ENCODE measurements around the gene ABHD17A. TPM values are rescaled to one million over a fixed set of nuclear protein-coding genes. Genes with fewer than 3 reads are reported as not detected.

Gene ABHD17A
- total and polyA plus RNA-seq, 7 donors: 60.7 to 97.1 (median 86.6) TPM

- Histone ChIP-seq H3K9me3 (no peaks in the 10 kb centered on the region), H3K27ac (no peak overlapping the region), H3K27me3 (no peaks in the 10 kb centered on the region), H3K4me1 (peaks cover 0 to 15% (median 6%) of the 10 kb centered on the region in 4 donors), H3K4me3 (no peak overlapping the region), H3K36me3 (peaks cover 11 to 37% (median 20%) of the 10 kb centered on the region in 4 donors)
- TF ChIP-seq EP300 (IDR thresholded peaks at IDR 0.05): no peak
- no peak for TF ChIP-seq CTCF (IDR thresholded peaks at IDR 0.05)
- TF ChIP-seq POLR2AphosphoS5 (IDR thresholded peaks at IDR 0.05): no peak
- no peak for TF ChIP-seq POLR2A (IDR thresholded peaks at IDR 0.05)
- intact Hi-C loops (cut with DNase I): no loop called here
- no peak for DNase-seq
- 96 to 98% methylated on average over 77 of the region's 77 CpGs for WGBS, 2 donors
These were observed 27.6 kb upstream of the ABHD17A start for GRCh38 chr19:1912760-1913505.

DNA sequence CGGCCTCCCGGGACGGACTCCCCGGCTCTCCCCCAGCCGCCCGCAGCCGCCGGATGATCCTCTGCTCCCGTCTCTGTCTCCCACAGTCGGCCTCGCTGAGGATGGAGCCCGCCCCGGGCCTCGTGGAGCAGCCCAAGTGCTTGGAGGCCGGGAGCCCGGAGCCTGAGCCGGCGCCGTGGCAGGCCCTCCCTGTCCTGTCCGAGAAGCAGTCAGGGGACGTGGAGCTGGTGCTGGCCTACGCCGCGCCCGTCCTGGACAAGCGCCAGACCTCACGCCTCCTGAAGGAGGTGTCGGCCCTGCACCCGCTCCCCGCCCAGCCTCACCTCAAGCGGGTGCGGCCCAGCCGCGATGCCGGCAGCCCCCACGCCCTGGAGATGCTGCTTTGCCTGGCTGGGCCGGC is 26.7 kb upstream of the ABHD17A start:
- TF ChIP-seq POLR2AphosphoS5 (IDR thresholded peaks at IDR 0.05) (no peak), CTCF (IDR thresholded peaks at IDR 0.05) (no peak), POLR2A (IDR thresholded peaks at IDR 0.05) (no peak)
- Histone ChIP-seq H3K9me3 (no peaks in the 10 kb centered on the region), H3K27ac (no peak overlapping the region), H3K36me3 (peaks cover 8 to 33% (median 18%) of the 10 kb centered on the region in 4 donors), H3K27me3 (no peaks in the 10 kb centered on the region), H3K4me1 (peaks cover 0 to 15% (median 11%) of the 10 kb centered on the region in 4 donors), H3K4me3 (no peak overlapping the region)
- intact Hi-C loops (cut with DNase I): no loop called here
- 29 to 84% methylated on average over 37 of the region's 37 CpGs for WGBS, 2 donors
- no peak for DNase-seq

DNA sequence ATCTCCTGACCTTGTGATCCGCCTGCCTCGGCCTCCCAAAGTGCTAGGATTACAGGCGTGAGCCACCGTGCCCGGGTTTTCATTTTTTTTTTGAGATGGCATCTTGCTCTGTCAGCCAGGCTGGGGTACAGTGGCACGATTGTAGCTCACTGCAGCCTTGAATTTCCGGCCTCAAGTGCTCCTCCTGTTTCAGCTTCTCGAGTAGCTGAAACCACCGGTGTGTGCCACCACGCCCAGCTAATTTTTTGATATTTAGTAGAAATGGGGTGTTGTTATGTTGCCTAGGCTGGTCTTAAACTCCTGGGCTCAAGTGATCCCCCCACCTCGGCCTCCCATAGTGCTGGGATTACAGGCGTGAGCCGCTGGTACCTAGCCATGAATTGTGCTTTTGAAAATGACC is 25.8 kb upstream of the ABHD17A start:
- no peak overlapping the region for H3K27ac ChIP-seq
- no peak for DNase-seq
- no peaks in the 10 kb centered on the region for H3K27me3 ChIP-seq
- peaks cover 0 to 19% (median 15%) of the 10 kb centered on the region in 4 donors for H3K4me1 ChIP-seq
- H3K9me3 ChIP-seq: no peaks in the 10 kb centered on the region
- intact Hi-C loops (cut with DNase I): no loop called here
- H3K36me3 ChIP-seq: peaks cover 8 to 33% (median 18%) of the 10 kb centered on the region in 4 donors
- TF ChIP-seq POLR2A (IDR thresholded peaks at IDR 0.05): no peak
- no peak for TF ChIP-seq CTCF (IDR thresholded peaks at IDR 0.05)
- no peak for TF ChIP-seq EP300 (IDR thresholded peaks at IDR 0.05)
- no peak for TF ChIP-seq POLR2AphosphoS5 (IDR thresholded peaks at IDR 0.05)
- 85 to 93% methylated on average over 13 of the region's 13 CpGs for WGBS, 2 donors
- no peak overlapping the region for H3K4me3 ChIP-seq

DNA sequence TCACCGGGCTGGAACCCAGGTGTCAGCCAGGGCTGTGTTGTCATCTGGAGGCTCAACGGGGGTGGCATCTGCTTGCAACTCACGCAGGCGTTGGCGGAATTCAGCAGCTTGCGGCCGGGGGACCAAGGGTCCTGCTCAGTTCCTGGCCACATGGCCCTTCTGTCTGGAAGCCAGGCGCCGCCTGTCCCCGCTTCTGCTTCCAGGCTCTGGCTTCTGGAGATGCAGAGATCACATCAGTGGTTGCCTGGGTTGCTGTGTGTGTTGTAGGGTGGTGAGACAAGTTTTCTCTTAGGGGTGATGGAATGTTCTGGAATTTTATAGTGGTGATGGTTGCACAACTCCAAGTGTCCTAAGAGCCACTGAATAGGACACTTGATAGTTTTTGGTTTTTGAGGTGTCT is 24.9 kb upstream of the ABHD17A start:
- Histone ChIP-seq H3K4me3 (no peak overlapping the region), H3K4me1 (peaks cover 0 to 24% (median 20%) of the 10 kb centered on the region in 4 donors), H3K27ac (no peak overlapping the region), H3K9me3 (no peaks in the 10 kb centered on the region), H3K36me3 (peaks cover 8 to 30% (median 18%) of the 10 kb centered on the region in 4 donors), H3K27me3 (no peaks in the 10 kb centered on the region)
- intact Hi-C loops (cut with DNase I): no loop called here
- DNase-seq: no peak
- TF ChIP-seq EP300 (IDR thresholded peaks at IDR 0.05): no peak
- TF ChIP-seq CTCF (IDR thresholded peaks at IDR 0.05): no peak
- no peak for TF ChIP-seq POLR2A (IDR thresholded peaks at IDR 0.05)
- no peak for TF ChIP-seq POLR2AphosphoS5 (IDR thresholded peaks at IDR 0.05)
- 93 to 96% methylated on average over 10 of the region's 10 CpGs for WGBS, 2 donors

DNA sequence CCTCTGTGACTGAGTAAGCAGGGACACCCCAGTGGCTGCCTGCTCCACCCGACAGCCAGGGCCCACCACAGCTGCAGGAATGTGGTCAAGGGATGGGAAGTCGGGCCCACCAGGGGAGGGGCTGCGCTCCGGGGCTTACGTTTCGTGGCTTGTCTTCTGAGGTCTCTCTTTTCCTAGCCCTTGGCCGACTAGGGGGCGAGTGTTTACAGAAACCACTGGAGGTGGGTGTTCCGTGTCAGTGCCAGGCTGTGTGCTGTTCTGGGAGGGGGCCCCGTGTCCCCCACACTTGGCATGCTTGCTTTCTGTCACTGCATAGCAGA is 24.4 kb upstream of the ABHD17A start:
- intact Hi-C loops (cut with DNase I): no loop called here
- DNase-seq: no peak
- Histone ChIP-seq H3K9me3 (no peaks in the 10 kb centered on the region), H3K27ac (no peak overlapping the region), H3K4me1 (peaks cover 0 to 27% (median 21%) of the 10 kb centered on the region in 4 donors), H3K4me3 (no peak overlapping the region), H3K27me3 (no peaks in the 10 kb centered on the region), H3K36me3 (peaks cover 8 to 27% (median 18%) of the 10 kb centered on the region in 4 donors)
- TF ChIP-seq POLR2A (IDR thresholded peaks at IDR 0.05) (no peak), POLR2AphosphoS5 (IDR thresholded peaks at IDR 0.05) (no peak), EP300 (IDR thresholded peaks at IDR 0.05) (no peak), CTCF (IDR thresholded peaks at IDR 0.05) (no peak)
- 51 to 81% methylated on average over 10 of the region's 10 CpGs for WGBS, 2 donors
